Measurements from ENCODE around the gene PRKCH.

Gene PRKCH

DNA sequence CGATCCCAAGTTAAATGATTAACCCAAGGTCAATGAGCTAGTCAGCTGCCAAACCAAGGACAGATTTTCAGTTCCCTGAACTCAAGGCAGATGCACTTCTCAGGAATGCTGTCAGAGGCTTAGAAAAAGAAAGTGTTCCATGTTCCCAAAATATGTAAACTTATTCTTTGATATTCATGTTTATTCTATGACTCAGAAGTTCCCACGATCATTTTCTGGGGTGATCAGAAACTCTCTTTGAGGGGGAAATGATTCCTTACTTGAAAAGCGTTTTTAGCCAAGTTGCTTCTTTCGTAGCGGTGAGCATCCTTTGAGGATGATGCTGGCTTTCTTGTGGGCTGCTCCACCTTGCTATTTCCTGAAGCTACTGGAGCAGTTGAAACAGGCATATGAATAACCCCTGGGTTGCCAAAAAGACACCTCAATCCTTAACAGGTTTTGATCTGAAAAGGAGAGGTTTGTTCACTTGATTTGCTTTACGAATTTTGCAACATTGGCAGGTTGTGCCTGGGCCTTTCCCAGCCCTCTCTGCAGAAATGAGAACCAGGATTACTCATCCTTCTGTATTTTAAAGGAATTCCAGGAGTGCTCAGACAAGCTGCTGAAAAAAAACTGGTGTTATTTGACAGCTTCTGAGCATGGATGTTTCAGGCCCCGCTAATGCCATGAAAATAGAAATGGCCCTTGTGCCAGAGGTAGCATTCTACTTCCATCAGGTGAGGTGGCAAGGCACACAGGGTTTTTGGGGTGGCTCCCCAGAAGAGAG, 252.6 kb downstream of the PRKCH start:
- no peak for DNase-seq

DNA sequence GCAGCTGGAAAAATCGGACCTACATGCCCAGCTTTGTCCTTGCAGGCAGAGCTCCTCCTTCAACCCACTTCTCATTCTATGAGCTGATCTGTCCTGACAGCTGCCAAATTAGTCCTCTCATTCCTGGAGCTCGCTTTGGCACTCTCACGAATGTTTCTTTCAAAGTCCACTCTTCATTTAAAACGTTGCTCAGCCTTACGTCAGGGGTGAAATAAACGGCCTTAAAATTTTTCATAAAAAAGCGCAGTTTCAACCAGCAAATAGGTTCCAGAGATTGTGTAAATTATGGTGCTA, 253.1 kb downstream of the PRKCH start:
- DNase-seq, result no peak

DNA sequence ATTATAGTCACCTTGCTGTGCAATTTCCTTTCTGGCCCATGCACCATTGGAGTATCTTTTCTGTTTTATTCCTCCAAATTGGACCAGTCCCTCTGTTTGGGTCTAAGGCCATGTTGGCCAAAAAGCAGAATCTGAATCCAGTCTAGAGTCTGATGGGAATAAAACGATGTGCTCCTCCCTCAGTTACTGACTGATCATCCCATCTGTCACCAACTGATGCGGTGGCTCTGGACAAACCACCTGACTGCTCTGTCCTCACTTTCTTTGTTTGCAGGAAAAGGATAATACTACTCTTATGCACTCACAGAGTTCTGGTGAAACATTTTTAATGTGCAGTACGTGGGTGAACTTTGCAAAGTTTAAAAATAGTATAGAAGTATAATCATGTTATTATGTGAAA, 253.7 kb downstream of the PRKCH start:
- no peak for DNase-seq

DNA sequence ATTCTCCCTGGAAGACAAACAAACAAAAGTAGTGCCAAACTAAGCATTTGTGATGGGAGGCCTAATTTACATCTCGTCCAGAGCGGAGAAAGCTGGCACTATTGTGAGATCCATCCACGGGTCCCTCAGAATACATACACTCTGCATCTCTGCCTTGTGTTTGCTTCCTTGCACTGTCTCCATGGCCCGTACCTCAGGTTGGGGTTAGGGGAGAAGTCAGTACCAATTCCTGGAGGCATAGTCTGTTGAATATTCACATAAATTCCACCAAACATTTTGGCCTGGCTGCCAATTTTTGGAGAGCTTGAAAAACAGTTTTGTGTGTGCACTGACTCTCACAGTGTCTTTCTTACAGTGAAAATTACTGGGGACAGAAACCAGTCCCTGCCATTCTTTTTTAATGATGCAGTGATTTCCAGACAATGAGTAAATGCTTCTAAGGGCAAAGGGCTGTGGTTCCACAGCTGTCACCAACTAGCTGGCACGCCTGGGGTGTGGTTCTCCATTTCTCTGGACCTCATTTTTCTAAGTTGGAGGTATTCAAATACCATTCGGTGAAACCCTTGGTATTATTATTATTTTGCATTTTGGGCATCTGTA, 254.3 kb downstream of the PRKCH start:
- no peak for DNase-seq

DNA sequence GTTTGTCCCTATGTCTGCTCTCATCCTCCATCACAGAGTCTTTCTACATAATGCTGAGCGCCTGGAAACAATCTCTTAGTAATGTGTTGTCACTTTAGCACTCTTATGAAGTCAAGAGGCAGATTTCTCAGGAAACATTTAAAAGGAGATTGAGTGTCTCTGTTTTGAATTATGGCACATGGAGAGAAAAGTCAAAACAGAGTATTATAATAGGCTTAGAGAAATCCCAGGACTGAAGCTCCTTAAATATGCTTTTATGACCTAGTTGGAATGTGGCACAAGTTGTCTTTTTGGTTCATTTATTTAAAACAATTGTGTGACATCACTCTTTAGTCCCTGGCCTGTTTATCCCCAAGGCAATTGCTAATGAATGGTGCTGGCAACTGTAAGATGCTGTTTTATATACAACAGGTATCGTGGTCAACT, 256.1 kb downstream of the PRKCH start:
- no peak for DNase-seq

DNA sequence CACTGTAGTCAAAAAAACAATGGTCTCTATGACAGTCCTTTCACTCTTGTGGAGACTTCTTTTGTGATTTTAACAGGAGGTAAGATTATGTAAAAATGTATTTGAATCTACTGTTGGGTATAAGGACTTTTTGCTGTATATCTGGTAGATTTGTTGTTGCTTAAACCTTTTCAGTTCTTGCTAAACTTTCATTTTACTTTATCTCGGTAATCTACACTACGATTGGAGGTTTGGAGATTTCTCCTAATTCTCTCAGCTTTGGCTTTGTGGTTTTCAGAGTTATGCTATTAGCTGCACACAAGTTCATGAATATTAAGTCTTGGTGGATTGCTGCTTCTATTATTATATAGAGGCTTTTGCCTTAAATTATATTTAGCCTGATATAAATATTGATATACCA, 257.4 kb downstream of the PRKCH start:
- DNase-seq, result no peak

DNA sequence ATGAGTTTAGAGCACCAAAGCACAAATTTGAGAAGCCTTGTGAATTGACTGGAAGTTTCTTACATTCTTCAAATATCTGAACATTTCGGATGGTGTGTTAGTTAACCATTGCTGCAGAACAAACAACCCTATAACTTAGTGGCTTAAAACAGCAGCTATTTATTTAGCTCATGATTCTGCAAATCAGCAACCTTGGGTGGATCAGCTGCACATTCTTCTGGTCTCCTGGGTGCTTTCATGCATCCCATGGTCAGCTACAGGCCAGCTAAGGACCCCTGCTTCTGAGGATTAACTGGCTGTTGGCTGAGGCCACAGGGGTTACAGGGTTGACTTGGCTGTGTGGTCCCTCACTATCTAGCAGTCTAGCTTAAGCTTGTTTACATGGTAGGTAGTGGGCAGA, 260.0 kb downstream of the PRKCH start:
- no peak for DNase-seq

DNA sequence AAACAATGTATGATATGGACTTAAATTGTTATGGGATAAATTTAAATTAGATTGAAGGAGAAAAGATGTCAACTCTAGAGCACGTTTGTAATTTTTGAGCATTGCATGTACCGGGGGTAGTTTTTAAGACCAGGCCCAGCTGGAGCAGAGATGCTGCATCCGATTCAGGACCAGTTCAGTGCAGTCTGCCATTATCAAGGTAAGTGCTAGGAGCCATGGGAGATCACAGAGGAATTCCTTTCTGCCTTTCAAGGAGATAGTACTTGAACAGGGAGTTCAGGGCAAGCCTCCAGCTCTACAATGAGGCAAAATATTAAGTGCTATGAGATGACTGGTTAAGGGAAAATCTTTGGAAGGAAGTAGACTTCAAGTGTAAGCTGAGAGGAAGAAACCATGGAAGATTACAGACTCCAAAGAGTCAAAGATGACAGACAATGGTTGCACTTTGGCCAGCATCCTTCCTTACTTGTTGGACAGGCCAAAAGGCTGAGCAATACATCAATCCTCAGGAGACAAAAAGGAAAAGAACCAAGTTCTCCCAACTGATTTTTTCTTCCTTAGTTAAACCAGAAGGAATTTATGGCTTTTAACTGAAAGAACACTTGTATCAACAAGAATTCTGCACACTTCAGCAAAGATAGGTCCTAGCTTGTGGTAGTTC, 260.7 kb downstream of the PRKCH start:
- no peak for DNase-seq

DNA sequence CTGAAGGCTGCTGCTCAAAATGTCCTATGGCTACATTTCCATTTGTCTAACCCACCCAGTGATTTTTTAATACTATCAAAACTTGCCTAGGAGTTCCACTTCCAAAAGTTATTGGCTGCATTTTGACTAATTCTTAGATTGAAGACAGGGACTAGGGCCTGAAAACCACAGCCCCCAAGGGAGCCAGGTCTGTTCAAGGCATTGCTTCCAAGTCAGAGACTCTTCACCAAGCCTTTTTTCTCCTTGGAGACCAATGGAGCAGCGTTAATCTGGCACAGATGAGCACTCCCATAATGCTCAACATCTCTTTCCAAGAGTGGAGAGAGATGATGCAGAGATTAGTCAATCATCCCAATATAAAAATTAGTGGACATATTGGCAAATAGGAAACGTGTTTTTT, 261.4 kb downstream of the PRKCH start:
- no peak for DNase-seq

DNA sequence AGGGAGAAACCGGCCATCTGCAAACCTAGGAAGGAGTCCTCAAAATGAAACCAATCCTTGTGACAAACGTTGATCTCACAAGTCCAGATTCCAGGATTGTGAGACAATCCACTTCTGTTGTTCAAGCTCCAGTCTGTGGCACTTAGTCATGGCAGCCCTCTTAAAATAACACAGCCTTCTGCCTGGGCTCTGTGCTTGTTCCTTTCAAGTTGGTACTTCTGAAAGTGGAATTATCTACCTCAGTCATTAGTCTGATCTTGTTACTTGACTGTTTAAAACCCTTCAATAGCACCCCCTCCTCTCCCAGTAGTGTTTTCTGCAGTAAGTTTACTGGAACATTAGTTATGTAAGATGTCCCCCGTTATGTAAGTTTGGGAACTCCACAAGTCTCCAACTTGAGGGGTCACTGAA, 263.0 kb downstream of the PRKCH start:
- DNase-seq, result no peak

DNA sequence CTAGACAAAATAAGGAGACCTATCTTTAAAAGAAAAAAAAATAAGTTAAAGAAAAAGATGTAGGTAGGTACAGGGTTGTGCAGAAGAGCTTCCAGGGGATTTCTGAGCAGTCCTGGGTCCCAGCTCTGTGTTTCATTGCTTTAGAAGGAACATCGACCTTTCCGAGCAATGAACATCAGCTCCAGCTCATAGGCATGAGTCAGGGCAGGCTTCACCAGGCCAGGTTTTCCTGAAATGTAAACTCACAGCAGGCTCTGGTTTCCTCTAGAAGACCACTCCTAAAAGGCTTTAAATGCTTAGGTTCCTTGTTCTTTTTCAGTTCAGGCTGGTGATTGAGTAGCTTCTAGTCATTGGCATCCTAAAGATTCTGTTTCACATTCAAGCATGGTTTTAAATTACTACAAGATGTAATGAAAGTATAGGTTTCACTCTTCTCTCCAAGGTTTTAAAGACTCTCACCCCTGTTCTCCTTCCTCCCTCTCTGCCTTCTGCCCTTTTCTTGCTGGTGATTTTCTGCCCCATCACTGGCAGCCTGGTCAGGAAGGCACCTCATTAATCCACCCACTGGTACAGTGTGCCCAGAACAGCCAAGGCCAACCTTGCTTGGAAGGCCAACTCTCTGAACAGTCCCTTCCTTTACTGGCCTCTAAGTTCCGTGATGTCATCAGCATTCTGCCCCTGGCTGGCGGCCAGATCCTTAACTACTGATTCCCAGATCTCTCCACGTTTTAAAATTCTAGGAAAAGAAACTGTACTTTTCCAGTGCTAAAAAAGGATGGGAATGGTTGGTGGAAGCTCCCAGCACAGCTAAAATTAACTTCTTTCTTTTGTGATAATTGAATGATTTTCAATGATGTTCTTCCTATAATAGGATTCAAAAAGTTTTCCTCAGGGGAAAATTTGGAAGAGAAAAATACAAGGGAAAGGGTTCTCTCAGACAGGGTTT, 264.5 kb downstream of the PRKCH start:
- no peak for DNase-seq

DNA sequence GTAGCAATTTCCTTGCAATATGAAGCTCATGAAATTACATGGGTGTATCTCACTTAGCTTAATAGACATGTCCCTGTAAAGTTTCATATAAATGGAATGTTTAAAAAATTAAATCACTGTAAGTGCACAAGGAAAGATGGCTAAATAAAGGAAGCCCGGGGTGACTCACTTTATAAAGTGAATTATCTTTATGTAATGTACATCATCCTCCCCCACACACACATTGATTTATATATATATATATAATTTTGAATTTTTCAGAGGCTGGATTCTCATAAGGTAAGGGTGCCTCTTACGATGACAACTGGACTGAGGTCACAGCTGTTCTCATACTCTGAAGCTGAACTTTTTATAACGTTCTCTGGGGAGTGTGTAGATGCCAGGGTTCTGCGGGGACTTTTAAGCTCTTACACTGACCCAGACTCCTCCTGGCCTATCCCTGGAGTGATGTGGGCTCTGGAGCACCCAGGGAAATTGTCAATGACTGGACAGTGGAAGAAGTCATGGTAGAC, 265.2 kb downstream of the PRKCH start:
- DNase-seq, result no peak

DNA sequence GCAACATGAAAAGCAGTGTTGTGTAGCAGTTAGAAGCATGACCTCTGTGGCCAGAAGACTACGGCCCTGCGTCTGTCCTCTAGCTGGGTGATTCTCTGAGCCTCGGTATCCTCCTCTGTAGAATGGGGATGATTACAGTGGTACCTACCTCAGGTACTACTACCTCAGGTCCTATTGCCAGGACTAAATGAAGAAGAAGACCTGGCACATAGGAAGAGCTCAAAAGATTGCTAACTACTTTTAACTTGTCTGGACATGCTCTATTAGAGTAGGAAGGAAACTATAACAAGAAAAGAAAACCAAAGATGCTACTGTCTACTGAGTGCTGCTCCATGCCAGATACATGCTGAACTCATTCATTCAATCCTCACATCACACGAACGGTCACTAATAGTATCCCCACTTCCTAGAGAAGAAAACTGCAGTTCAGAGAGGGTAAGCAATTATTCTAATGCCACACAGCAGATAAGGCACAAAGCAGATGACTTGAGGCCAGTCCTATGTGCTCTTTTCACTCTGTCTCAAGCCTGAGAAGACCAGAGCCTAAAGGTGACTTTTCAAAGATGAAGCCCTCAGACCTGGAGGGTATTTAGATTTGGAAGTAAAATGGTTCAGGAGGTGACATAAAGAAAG, 265.8 kb downstream of the PRKCH start:
- DNase-seq, result no peak

DNA sequence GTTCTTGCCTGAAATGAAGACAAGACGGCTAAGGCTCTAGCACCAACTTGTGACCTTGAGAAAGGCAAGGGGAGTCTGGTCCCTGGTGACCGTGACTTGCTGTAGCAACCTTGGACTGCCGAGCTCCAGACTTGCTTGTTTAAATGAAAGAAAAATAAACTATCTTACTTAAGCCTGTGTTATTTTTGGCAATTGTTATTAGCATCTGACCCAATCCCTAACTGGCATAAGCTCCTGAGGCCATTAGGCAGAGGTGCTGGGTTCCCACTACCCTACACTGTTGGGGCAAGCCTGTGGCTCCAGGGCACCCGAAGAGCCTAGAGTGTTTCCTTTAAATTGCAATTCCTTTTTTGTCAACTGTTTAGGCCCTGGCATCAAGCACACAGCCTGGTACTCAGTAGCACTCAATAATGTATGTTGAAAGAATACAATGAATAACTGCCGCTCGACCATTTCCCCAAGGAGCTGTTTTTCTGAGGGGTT, 267.1 kb downstream of the PRKCH start:
- no peak for DNase-seq

DNA sequence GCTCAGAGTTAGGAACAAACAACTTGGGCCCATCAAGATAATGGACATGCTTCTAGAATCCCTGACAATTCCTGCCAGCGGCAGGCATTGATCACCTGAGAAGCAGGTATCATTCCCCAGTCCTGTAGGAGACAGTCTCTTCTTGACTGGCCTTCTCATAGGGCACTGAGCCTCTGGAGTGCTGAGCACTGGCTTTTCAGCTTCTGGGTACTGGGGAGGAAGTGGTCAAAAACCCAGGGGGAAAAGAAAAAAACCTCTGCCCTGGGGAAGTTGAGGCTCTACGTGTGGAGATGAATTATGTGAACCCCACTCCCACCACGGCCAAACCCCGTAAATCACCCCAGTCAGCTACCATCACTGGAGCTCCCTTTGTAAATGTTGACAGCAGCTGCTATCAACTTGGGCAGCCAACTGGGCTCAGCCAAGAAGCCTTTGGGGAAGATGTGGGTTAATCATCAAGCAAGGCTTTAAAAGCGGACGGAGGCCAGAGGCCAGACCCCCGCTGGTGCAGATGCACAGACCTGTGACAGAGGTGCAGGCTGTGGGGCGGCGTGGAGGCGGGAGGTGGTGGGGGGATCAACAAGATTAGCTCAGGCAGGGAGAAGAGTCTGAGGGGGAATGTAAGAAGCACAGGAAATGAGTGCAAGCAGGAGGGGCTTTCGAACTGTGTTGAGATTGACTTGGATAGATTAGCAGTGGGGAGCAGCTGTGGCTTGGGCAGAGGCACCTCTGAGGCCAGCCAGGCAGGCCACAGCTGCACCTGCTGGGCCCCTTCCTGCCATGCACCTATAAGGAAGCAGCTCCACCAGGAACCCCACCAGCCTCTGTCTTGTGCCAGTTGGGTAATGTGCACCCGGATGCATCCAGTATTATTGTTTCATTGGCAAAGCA, 268.6 kb downstream of the PRKCH start:
- DNase-seq, result no peak

DNA sequence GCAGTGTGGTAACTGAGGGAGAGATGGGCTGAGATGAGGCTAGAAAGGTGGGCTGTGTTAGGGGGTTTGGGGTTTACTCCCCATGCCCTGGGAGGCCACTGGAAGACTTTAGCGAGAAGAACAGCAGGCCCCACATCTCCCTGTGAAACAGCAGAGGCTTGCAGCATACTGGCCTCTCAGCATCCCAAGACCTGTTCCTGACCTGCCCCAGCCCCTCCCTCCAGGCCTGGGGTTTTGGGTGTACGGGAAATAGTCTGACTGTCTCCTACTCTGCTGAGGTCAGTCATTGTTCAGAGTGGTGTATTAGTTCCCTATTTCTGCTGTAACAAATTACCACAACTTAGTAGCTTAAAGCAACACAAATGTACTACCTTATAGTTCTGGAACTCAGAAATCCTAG, 270.5 kb downstream of the PRKCH start:
- no peak for DNase-seq

DNA sequence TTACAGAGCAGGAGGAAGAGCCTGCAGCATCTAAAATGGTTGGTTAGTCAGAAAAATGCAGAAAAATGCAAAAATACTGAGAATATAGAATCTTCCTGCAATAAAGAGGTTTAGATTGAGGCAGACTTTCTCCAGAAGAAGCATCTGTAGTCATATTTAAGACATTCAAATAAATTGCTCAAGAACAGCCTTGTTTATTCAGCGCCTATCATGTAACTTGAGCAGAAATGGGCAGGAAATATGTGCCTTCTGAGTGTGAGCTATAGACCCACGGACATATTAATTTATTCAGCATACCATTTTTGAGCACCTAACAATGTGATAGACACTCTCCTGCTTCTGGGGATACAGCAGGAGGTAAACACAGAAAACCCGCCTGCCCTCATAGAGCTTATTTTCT, 272.0 kb downstream of the PRKCH start:
- DNase-seq, result no peak

DNA sequence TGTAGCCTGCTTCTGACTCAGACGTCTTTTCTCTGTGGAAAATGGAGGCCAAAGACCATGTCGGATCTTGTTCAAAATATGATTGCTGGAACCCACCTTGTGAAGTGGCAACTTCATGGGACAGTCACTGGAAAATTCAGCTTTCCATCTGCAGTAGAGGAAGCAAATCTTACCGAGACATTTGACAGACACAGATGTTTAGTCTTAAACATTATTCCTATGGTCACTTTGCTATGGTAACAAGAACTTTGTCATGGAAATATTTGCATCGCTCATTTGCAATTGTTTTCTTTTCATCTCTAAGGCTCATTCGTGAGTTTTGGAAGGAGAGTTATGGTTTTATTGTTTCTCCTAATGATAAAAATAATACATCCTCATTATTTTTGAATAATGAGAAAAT, 275.6 kb downstream of the PRKCH start:
- no peak for DNase-seq

DNA sequence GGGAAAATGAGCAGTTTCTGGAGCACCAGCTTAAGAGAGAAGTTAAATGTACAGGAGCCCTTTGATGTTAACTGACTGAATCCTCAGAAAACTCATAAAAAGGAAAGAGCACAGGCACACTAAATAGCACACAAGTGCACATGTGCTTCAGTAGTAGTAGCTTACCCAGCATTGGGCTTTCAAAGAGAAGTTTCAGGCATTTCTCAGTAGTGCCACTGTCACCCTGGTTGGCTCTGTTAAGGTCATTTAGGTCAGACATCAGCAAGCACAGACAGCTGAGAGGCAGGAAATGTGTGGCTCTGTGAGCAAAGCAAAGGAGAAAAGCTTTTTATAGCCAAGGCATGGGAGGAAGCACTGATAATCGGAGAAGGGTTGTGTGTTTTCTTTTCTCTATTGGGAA, 277.6 kb downstream of the PRKCH start:
- DNase-seq, result no peak

DNA sequence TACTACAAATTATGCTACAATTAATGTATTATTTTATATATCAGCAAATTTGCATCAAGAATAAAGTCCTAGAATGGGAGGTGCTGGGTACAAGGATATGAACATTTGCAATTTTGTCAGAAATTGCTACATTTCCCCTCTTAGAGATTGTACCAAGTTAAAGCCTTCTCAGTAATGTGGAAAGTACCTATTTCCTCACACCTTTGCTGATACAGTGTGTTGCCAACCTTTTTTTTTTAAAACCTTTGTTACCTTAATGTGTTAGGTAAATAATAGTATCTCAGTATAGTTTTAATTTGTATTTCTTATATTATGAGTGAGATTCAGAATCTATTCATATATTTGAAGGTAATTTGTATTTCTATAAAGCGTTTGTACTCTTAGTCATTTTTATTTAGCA, 278.6 kb downstream of the PRKCH start:
- DNase-seq, result no peak
